Panc1 (cell line): ENCODE measurements around the gene MRPS18A. TPM values are rescaled to one million over a fixed set of nuclear protein-coding genes. Genes with fewer than 3 reads are reported as not detected.

Experiments used
- ATAC-seq: fragments of 200-7000 bp; cut with Tn5 transposase; 2 replicates; pipeline ENCODE4 v1.9.1; 2020; ENCODE audit warnings: mild to moderate bottlenecking, moderate library complexity
- BruUV-seq: library from RNA; stranded (reverse); fragments of 400-500 nt; replicated peaks from 2 replicates; lab custom pipeline; 2021; lab: Mats Ljungman, UMichigan
- CTCF ChIA-PET: fragments of 300-600 bp; sonication (Branson Sonifier 250); formaldehyde crosslinking; loops from one replicate; lab custom pipeline; 2022; ENCODE audit warnings: antibody characterized with exemption; lab: Charles Lee
- POLR2A ChIA-PET: fragments of 300-600 bp; sonication (Branson Sonifier 250); formaldehyde crosslinking; loops from one replicate; lab custom pipeline; 2022; ENCODE audit warnings: antibody characterized with exemption; lab: Charles Lee
- DNase-seq: peaks from one replicate; pipeline ENCODE4 v3.0.0-alpha.2; 2010; ENCODE audit warnings: low read depth, low spot score
- H3K27ac ChIP-seq: 2 replicates; pipeline ENCODE4 v1.5.1; 2011; ENCODE audit warnings: mild to moderate bottlenecking, low read length, inconsistent platforms
- H3K27me3 ChIP-seq: fragments of 200-500 bp; sonication (Bioruptor generic); 2 replicates; pipeline ENCODE4 v1.6.0; 2014; ENCODE audit warnings: low read length, inconsistent platforms; ENCODE audit not compliant: control insufficient read depth, insufficient read depth
- H3K36me3 ChIP-seq: fragments of 200-500 bp; sonication (Bioruptor generic); 2 replicates; pipeline ENCODE4 v1.5.1; 2014; ENCODE audit warnings: inconsistent platforms, mild to moderate bottlenecking, low read length, moderate library complexity; ENCODE audit not compliant: control insufficient read depth, insufficient read depth
- H3K4me1 ChIP-seq: 2 replicates; pipeline ENCODE4 v1.5.1; 2011; ENCODE audit warnings: inconsistent platforms, mild to moderate bottlenecking, low read length, moderate library complexity; ENCODE audit not compliant: control insufficient read depth, insufficient read depth
- H3K4me3 ChIP-seq, 2 experiments: 2 replicates each; pipeline ENCODE4 v1.5.1; 2011 to 2012; ENCODE audit warnings: low read depth in 2 of 2, low read length in 2 of 2, mild to moderate bottlenecking in 2 of 2, inconsistent platforms in 1 of 2, moderate library complexity in 1 of 2
- H3K9me3 ChIP-seq: fragments of 200-500 bp; sonication (Bioruptor generic); 2 replicates; pipeline ENCODE4 v1.5.1; 2014; ENCODE audit warnings: low read depth, mild to moderate bottlenecking, inconsistent platforms, low read length, moderate library complexity; ENCODE audit not compliant: control insufficient read depth, insufficient read depth
- CTCF ChIP-seq: fragments of 450-650 bp; IDR thresholded peaks from 2 replicates; pipeline ENCODE4 v1.5.1; 2017; ENCODE audit warnings: mild to moderate bottlenecking
- POLR2AphosphoS5 ChIP-seq: IDR thresholded peaks from 2 replicates; pipeline ENCODE4 v1.6.1; 2012; ENCODE audit warnings: mild to moderate bottlenecking, low read depth, low read length, moderate library complexity
- REST ChIP-seq, 2 experiments: IDR thresholded peaks; 2 replicates each; pipeline ENCODE4 v1.6.1; 2011 to 2012; ENCODE audit warnings: low read depth in 2 of 2, control low read depth in 1 of 2, low read length in 1 of 2, mild to moderate bottlenecking in 1 of 2, moderate library complexity in 1 of 2; ENCODE audit not compliant: insufficient read depth in 1 of 2
- SIN3A ChIP-seq: IDR thresholded peaks from 2 replicates; pipeline ENCODE4 v1.6.1; 2012; ENCODE audit warnings: low read depth, mild to moderate bottlenecking, low read length, moderate library complexity, borderline replicate concordance; ENCODE audit not compliant: insufficient read depth
- TCF7L2 ChIP-seq: IDR thresholded peaks from 2 replicates; pipeline ENCODE4 v1.6.1; 2011; ENCODE audit warnings: mild to moderate bottlenecking, low read depth, low read length, inconsistent platforms
- in situ Hi-C: cut with HindIII; loops from 2 replicates; pipeline ENCODE4 v1.10.0; 2016; ENCODE audit warnings: low sequenced_read_pairs, low pct_unique_long_range_greater_than_20kb
- intact Hi-C: fragments of 100-400 bp; cut with micrococcal nuclease; formaldehyde crosslinking; loops from one replicate; pipeline ENCODE4 v1.10.0; 2022; ENCODE audit not compliant: unreplicated experiment
- total RNA-seq: library from RNA; stranded (reverse); gene quantifications from one replicate; pipeline ENCODE4 v1.2.1, GENCODE V29; 2021; ENCODE audit not compliant: unreplicated experiment

MRPS18A gene
- total RNA-seq, 1 experiment from 2014 or later = 45.8 TPM

GRCh38 chr6:43627008-43627825 is 60.4 kb downstream of the MRPS18A start:
- peaks cover 21% of the 10 kb centered on the region for H3K4me1 ChIP-seq
- BruUV-seq = no TSS peak
- no peaks in the 10 kb centered on the region for H3K27me3 ChIP-seq
- H3K9me3 ChIP-seq = no peaks in the 10 kb centered on the region
- in situ Hi-C loops (no loop called here), intact Hi-C loops (no loop called here)
- peak overlapping the region; percentile 0 to 92; a peak in 2 of 4 replicates for H3K4me3 ChIP-seq
- ChIA-PET CTCF (no interaction called here), POLR2A (no interaction called here)
- peaks cover under 1% of the 10 kb centered on the region; the same call in 1 of the 2 replicates for H3K36me3 ChIP-seq
- ATAC-seq (no peak), DNase-seq (peak; percentile 90)
- TF ChIP-seq SIN3A = no peak
- no peak for TF ChIP-seq REST (IDR thresholded peaks at IDR 0.05; ENCODE audit: insufficient read depth in 1 of 2, low read depth in 2 of 2, low read length in 1 of 2)
- H3K27ac ChIP-seq = peak overlapping the region; percentile 60; the same call in 1 of the 2 replicates

GRCh38 chr6:43625393-43625992 is 62.1 kb downstream of the MRPS18A start:
- in situ Hi-C loops = no loop called here
- no peak for TF ChIP-seq REST (IDR thresholded peaks at IDR 0.05; ENCODE audit: insufficient read depth in 1 of 2, low read depth in 2 of 2, low read length in 1 of 2)
- no peak for TF ChIP-seq SIN3A
- TF ChIP-seq TCF7L2 = no peak
- no peak for TF ChIP-seq POLR2AphosphoS5
- TF ChIP-seq CTCF = no peak
- Histone ChIP-seq H3K4me1 (peaks cover 16% of the 10 kb centered on the region), H3K27me3 (no peaks in the 10 kb centered on the region), H3K27ac (no peak overlapping the region), H3K4me3 (no peak overlapping the region), H3K36me3 (peaks cover 3% of the 10 kb centered on the region), H3K9me3 (no peaks in the 10 kb centered on the region)
- POLR2A ChIA-PET = no interaction called here
- ATAC-seq (no peak), DNase-seq (no peak)
- CTCF ChIA-PET = no interaction called here
- no TSS peak for BruUV-seq
- intact Hi-C loops = no loop called here
